ENCODE measurements around the gene ISL2. TPM values are rescaled to one million over a fixed set of nuclear protein-coding genes. Genes with fewer than 3 reads are reported as not detected.

Gene ISL2
- total RNA-seq, 1 donor from 2014 or later: 0.38 TPM

DNA sequence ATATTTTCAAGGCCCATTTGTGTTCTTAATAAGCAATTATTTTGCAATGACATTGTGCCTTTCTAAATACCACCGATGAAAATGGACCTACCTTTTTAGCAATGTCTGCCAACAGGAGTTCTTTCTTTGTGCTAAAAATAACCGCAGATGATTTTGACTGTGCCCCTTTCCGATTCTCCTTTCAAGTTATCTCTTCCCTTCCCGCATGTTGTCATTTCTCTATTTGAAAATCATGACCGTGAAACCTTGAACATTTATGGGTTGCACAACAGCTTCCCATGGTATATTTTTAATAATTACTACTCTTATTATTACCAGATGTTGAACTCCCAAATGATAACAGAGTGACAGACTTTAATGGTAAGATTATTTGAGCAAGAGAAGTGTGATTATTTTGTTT is 15.0 kb upstream of the ISL2 start:
- Histone ChIP-seq H3K9me3 (no peaks in the 10 kb centered on the region), H3K27me3 (ENCODE audit: low read depth) (peaks cover 32% of the 10 kb centered on the region), H3K36me3 (no peaks in the 10 kb centered on the region), H3K4me1 (no peaks in the 10 kb centered on the region), H3K27ac (no peak overlapping the region), H3K4me3 (no peak overlapping the region)
- no peak for ATAC-seq
- TF ChIP-seq, protein P1, sequence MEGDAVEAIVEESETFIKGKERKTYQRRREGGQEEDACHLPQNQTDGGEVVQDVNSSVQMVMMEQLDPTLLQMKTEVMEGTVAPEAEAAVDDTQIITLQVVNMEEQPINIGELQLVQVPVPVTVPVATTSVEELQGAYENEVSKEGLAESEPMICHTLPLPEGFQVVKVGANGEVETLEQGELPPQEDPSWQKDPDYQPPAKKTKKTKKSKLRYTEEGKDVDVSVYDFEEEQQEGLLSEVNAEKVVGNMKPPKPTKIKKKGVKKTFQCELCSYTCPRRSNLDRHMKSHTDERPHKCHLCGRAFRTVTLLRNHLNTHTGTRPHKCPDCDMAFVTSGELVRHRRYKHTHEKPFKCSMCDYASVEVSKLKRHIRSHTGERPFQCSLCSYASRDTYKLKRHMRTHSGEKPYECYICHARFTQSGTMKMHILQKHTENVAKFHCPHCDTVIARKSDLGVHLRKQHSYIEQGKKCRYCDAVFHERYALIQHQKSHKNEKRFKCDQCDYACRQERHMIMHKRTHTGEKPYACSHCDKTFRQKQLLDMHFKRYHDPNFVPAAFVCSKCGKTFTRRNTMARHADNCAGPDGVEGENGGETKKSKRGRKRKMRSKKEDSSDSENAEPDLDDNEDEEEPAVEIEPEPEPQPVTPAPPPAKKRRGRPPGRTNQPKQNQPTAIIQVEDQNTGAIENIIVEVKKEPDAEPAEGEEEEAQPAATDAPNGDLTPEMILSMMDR (IDR thresholded peaks at IDR 0.05): no peak
- intact Hi-C loops (cut with DNase I): no loop called here
- DNase-seq: no peak

DNA sequence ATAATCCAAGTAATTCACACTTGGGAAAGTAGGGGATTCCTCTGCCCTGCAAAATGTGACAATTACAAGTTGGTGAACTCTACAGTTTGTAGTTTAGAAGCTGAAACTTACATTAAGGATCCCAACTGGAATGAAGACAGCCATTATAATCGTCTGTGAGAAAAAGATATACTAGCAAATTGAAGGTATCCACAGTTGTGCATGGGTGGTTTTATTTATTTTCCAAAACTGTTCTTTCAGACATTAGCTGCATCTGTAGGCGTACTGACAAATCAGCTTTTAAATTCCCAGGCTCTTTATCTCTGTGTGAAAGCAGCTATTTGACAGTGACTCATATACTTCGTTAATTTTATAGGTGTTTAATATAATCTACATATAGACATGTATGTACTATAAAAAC is 12.5 kb upstream of the ISL2 start:
- intact Hi-C loops (cut with DNase I): no loop called here
- Histone ChIP-seq H3K4me1 (no peaks in the 10 kb centered on the region), H3K9me3 (no peaks in the 10 kb centered on the region), H3K27ac (no peak overlapping the region), H3K27me3 (ENCODE audit: low read depth) (peaks cover 39% of the 10 kb centered on the region), H3K4me3 (no peak overlapping the region), H3K36me3 (no peaks in the 10 kb centered on the region)
- ATAC-seq: no peak
- no peak for DNase-seq
- TF ChIP-seq, protein P1 (IDR thresholded peaks at IDR 0.05): no peak

DNA sequence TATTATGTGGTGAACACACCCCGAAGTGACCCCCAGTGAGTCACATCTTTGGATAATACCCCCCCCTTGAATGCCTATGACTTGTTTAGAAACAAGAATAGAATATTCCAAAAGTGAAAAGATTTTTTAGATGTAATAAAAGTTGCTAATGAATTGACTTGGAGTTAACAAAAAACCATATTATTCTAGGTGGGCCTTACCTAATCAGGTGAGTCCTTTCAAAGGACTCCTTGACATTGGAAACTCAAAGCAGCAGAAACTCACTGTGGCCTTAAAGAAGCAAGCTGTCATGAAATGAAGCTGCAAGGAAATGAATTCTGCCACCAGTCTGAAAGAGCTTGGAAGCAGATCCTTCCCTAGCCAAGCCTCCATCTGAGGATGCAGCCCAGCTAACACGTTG is 10.9 kb upstream of the ISL2 start:
- TF ChIP-seq, protein P1 (IDR thresholded peaks at IDR 0.05): no peak
- H3K9me3 ChIP-seq: no peaks in the 10 kb centered on the region
- no peak for ATAC-seq
- H3K36me3 ChIP-seq: no peaks in the 10 kb centered on the region
- no peak for DNase-seq
- intact Hi-C loops (cut with DNase I): no loop called here
- H3K27me3 ChIP-seq (ENCODE audit: low read depth): peaks cover 49% of the 10 kb centered on the region
- no peak overlapping the region for H3K27ac ChIP-seq
- no peaks in the 10 kb centered on the region for H3K4me1 ChIP-seq
- no peak overlapping the region for H3K4me3 ChIP-seq

DNA sequence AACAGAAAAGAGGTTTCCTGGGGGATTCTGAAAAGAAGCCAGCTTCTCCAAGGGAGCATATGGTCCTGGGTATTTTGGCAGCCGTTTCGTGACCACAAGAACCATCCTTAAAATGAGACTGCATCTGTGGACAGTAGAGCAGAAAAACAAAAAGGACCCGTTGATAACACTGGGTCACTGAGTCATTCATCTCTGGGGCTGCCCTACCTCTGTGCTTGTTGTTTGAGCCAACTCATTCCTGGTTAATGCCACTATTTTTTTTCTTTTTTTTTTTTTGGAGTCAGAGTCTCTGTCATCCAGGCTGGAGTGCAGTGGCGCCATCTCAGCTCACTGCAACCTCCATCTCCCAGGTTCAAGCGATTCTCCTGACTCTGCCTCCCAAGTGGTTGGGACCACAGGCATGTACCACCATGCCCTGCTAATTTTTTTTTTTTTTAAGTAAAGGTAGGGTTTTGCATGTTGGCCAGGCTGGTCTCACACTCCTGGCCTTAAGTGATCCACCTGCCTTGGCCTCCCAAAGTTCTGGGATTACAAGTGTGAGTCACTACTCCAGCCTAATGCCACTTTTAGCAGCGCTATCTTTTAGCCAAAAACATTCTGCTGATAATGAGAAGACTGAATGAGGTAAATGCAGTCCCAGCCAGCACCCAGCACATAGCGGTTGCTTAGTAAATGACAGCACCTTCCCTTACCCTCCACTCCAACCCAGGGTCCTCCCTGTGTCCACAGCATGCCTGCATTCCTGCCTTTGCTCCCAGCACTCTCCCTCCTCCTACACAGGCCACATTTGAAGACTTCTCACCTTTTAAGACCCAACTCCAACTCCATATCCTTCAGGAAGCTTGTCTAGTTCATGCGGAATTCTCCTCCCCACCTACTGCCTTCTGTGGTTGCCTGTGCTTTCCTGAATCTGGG is 9.1 kb upstream of the ISL2 start:
- ATAC-seq (no peak), DNase-seq (no peak)
- Histone ChIP-seq H3K36me3 (no peaks in the 10 kb centered on the region), H3K4me1 (no peaks in the 10 kb centered on the region), H3K9me3 (no peaks in the 10 kb centered on the region), H3K27ac (no peak overlapping the region), H3K4me3 (no peak overlapping the region), H3K27me3 (ENCODE audit: low read depth) (peaks cover 44% of the 10 kb centered on the region)
- TF ChIP-seq, protein P1 (IDR thresholded peaks at IDR 0.05): no peak
- intact Hi-C loops (cut with DNase I): no loop called here

DNA sequence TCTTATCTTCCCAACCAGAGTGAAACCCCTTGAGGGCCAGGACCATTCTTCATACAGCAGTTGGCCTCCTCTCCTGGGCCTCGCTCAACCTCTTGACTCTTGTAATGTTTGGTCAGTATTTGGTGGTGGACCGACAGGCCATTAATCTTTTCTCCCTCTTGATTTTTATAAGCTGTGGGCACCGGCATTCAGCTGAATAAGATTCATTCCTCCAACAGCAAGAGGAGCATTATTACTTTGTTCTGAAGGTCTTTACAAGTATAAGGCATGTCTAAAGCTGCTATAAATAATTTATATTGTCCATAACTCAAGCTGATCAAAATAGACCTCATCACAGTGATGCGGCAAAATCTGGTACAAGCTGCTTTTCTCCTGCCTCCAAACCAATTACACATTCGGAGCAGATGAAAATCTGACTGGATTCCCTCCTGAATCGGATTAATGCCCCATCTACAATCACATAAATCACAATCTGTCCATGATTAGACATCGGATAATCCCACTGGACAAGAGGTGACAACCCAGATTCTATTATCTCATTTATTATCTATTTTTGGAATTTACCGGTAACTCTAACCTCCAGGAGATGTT is 8.4 kb upstream of the ISL2 start:
- Histone ChIP-seq H3K4me3 (no peak overlapping the region), H3K27me3 (ENCODE audit: low read depth) (peaks cover 41% of the 10 kb centered on the region), H3K36me3 (no peaks in the 10 kb centered on the region), H3K27ac (no peak overlapping the region), H3K9me3 (no peaks in the 10 kb centered on the region), H3K4me1 (no peaks in the 10 kb centered on the region)
- ATAC-seq (no peak), DNase-seq (no peak)
- TF ChIP-seq, protein P1 (IDR thresholded peaks at IDR 0.05): no peak
- intact Hi-C loops (cut with DNase I): no loop called here
